Panc1 (cell line): Measurements from ENCODE around the gene ADPRHL1.

Experiments used
- POLR2AphosphoS5 ChIP-seq: IDR thresholded peaks from 2 replicates; pipeline ENCODE4 v1.6.1; 2012; ENCODE audit warnings: mild to moderate bottlenecking, low read depth, low read length, moderate library complexity
- TF ChIP-seq, protein P1 (sequence below): fragments of 450-650 bp; IDR thresholded peaks from 2 replicates; pipeline ENCODE4 v1.5.1; 2017; ENCODE audit warnings: mild to moderate bottlenecking

DNA sequence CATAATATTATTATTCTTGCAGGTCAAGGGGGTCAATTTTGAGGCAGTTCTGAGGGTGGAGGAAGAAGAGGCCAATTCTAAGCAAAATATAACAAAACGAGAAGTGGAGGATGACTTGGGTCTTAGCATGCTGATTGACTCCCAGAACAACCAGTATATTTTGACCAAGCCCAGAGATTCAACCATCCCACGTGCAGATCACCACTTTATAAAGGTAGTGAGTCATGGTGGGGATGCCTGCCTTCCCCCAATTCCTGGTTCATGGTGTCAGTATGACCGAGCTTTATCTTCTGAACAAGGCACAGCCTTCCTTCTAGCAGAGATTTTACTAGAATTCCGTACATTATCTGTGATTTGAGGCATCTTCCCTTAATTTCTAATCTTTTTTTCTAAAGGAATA lies 46.6 kb upstream of the ADPRHL1 start:
- no peak for TF ChIP-seq POLR2AphosphoS5
- TF ChIP-seq, protein P1, sequence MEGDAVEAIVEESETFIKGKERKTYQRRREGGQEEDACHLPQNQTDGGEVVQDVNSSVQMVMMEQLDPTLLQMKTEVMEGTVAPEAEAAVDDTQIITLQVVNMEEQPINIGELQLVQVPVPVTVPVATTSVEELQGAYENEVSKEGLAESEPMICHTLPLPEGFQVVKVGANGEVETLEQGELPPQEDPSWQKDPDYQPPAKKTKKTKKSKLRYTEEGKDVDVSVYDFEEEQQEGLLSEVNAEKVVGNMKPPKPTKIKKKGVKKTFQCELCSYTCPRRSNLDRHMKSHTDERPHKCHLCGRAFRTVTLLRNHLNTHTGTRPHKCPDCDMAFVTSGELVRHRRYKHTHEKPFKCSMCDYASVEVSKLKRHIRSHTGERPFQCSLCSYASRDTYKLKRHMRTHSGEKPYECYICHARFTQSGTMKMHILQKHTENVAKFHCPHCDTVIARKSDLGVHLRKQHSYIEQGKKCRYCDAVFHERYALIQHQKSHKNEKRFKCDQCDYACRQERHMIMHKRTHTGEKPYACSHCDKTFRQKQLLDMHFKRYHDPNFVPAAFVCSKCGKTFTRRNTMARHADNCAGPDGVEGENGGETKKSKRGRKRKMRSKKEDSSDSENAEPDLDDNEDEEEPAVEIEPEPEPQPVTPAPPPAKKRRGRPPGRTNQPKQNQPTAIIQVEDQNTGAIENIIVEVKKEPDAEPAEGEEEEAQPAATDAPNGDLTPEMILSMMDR = no peak
